ENCODE data around the gene ZNF18. TPM values are rescaled to one million over a fixed set of nuclear protein-coding genes. Genes with fewer than 3 reads are reported as not detected.
"Not testable (repeated sequence)": the region's sequence is repeated elsewhere in the genome, so short reads cannot be mapped to it uniquely, and the experiment has no call there.

Gene ZNF18
- total RNA-seq, 3 donors from 2014 or later (not counting 1 experiment from before 2014, with no cell fraction given): 16.8 to 20.8 (median 17.5) TPM

GRCh38 chr17:11986179-11986941 lies 10.9 kb downstream of the ZNF18 start:
- ATAC-seq: no peak
- peaks cover 38% of the 10 kb centered on the region for H3K36me3 Mint-ChIP-seq
- intact Hi-C loops (cut with micrococcal nuclease): no loop called here
- no peak overlapping the region for H3K4me3 Mint-ChIP-seq
- no peaks in the 10 kb centered on the region for H3K27me3 ChIP-seq (ENCODE audit: control insufficient read depth, insufficient read depth, low read length)
- TF ChIP-seq CTCF (IDR thresholded peaks at IDR 0.05): no peak
- DNase-seq: no peak
- no peaks in the 10 kb centered on the region for H3K9me3 ChIP-seq (ENCODE audit: control insufficient read depth, insufficient read depth, low read length)
- no peak overlapping the region for H3K27ac ChIP-seq (ENCODE audit: low read length)
- peaks cover 11 to 23% of the 10 kb centered on the region in 2 donors for H3K4me1 Mint-ChIP-seq
- H3K27ac Mint-ChIP-seq: no peak overlapping the region
- no peaks in the 10 kb centered on the region for H3K9me3 Mint-ChIP-seq
- H3K36me3 ChIP-seq (ENCODE audit: control insufficient read depth, insufficient read depth, low read length): peaks cover 42% of the 10 kb centered on the region
- no peaks in the 10 kb centered on the region for H3K27me3 Mint-ChIP-seq (ENCODE audit: low read depth in 2 of 2)
- WGBS (ENCODE audit: insufficient coverage): no CpG with 5 or more reads among the region's 4 CpGs
- no peak overlapping the region for H3K4me3 ChIP-seq (ENCODE audit: low read length)
- no peaks in the 10 kb centered on the region for H3K4me1 ChIP-seq (ENCODE audit: control insufficient read depth, insufficient read depth, low read length)

- Mint-ChIP-seq H3K27me3 (ENCODE audit: low read depth in 2 of 2) (no peaks in the 10 kb centered on the region), H3K4me1 (peaks cover 0 to under 1% of the 10 kb centered on the region in 2 donors), H3K27ac (no peak overlapping the region), H3K9me3 (no peaks in the 10 kb centered on the region), H3K4me3 (no peak overlapping the region), H3K36me3 (peaks cover 45% of the 10 kb centered on the region)
- no peak for ATAC-seq
- H3K27ac ChIP-seq (ENCODE audit: low read length): no peak overlapping the region
- no peaks in the 10 kb centered on the region for H3K27me3 ChIP-seq (ENCODE audit: control insufficient read depth, insufficient read depth, low read length)
- H3K4me3 ChIP-seq (ENCODE audit: low read length): no peak overlapping the region
- H3K9me3 ChIP-seq (ENCODE audit: control insufficient read depth, insufficient read depth, low read length): no peaks in the 10 kb centered on the region
- TF ChIP-seq CTCF (IDR thresholded peaks at IDR 0.05): no peak
- H3K36me3 ChIP-seq (ENCODE audit: control insufficient read depth, insufficient read depth, low read length): peaks cover 41% of the 10 kb centered on the region
- DNase-seq: no peak
- no peaks in the 10 kb centered on the region for H3K4me1 ChIP-seq (ENCODE audit: control insufficient read depth, insufficient read depth, low read length)
- WGBS (ENCODE audit: insufficient coverage): 100% methylated on average over 1 of the region's 4 CpGs
- intact Hi-C loops (cut with micrococcal nuclease): no loop called here
Measured at GRCh38 chr17:11981862-11982261, 15.4 kb downstream of the ZNF18 start.

GRCh38 chr17:11980813-11981212 lies 16.5 kb downstream of the ZNF18 start:
- no peaks in the 10 kb centered on the region for H3K9me3 Mint-ChIP-seq
- peaks cover 48% of the 10 kb centered on the region for H3K36me3 Mint-ChIP-seq
- H3K27ac Mint-ChIP-seq: no peak overlapping the region
- Histone ChIP-seq H3K4me3 (ENCODE audit: low read length) (no peak overlapping the region), H3K27me3 (ENCODE audit: control insufficient read depth, insufficient read depth, low read length) (no peaks in the 10 kb centered on the region), H3K9me3 (ENCODE audit: control insufficient read depth, insufficient read depth, low read length) (no peaks in the 10 kb centered on the region), H3K36me3 (ENCODE audit: control insufficient read depth, insufficient read depth, low read length) (peaks cover 41% of the 10 kb centered on the region), H3K4me1 (ENCODE audit: control insufficient read depth, insufficient read depth, low read length) (no peaks in the 10 kb centered on the region), H3K27ac (ENCODE audit: low read length) (no peak overlapping the region)
- no peaks in the 10 kb centered on the region for H3K27me3 Mint-ChIP-seq (ENCODE audit: low read depth in 2 of 2)
- DNase-seq (no peak), ATAC-seq (no peak)
- H3K4me1 Mint-ChIP-seq: peaks cover 0 to 6% of the 10 kb centered on the region in 2 donors
- intact Hi-C loops (cut with micrococcal nuclease): no loop called here
- 77% methylated on average over 2 of the region's 2 CpGs for WGBS (ENCODE audit: insufficient coverage)
- no peak overlapping the region for H3K4me3 Mint-ChIP-seq
- no peak for TF ChIP-seq CTCF (IDR thresholded peaks at IDR 0.05)

GRCh38 chr17:11979795-11980194 lies 17.5 kb downstream of the ZNF18 start:
- no peaks in the 10 kb centered on the region for H3K4me1 ChIP-seq (ENCODE audit: control insufficient read depth, insufficient read depth, low read length)
- H3K9me3 Mint-ChIP-seq: no peaks in the 10 kb centered on the region
- H3K4me3 ChIP-seq (ENCODE audit: low read length): no peak overlapping the region
- H3K36me3 Mint-ChIP-seq: peaks cover 48% of the 10 kb centered on the region
- H3K9me3 ChIP-seq (ENCODE audit: control insufficient read depth, insufficient read depth, low read length): no peaks in the 10 kb centered on the region
- peaks cover 34% of the 10 kb centered on the region for H3K36me3 ChIP-seq (ENCODE audit: control insufficient read depth, insufficient read depth, low read length)
- no peak for TF ChIP-seq CTCF (IDR thresholded peaks at IDR 0.05)
- DNase-seq: no peak
- H3K27me3 ChIP-seq (ENCODE audit: control insufficient read depth, insufficient read depth, low read length): no peaks in the 10 kb centered on the region
- peaks cover 2 to 8% of the 10 kb centered on the region in 2 donors for H3K4me1 Mint-ChIP-seq
- WGBS (ENCODE audit: insufficient coverage): 100% methylated on average over 1 of the region's 3 CpGs
- H3K27ac Mint-ChIP-seq: no peak overlapping the region
- ATAC-seq: no peak
- H3K4me3 Mint-ChIP-seq: no peak overlapping the region
- intact Hi-C loops (cut with micrococcal nuclease): no loop called here
- no peak overlapping the region for H3K27ac ChIP-seq (ENCODE audit: low read length)
- H3K27me3 Mint-ChIP-seq (ENCODE audit: low read depth in 2 of 2): no peaks in the 10 kb centered on the region

- WGBS (ENCODE audit: insufficient coverage): 97% methylated on average over 18 of the region's 19 CpGs
- H3K27ac Mint-ChIP-seq; H3K27me3 Mint-ChIP-seq (ENCODE audit: low read depth in 2 of 2); H3K4me3 ChIP-seq (ENCODE audit: low read length); H3K4me3 Mint-ChIP-seq; H3K27me3 ChIP-seq (ENCODE audit: control insufficient read depth, insufficient read depth, low read length); intact Hi-C loops (cut with micrococcal nuclease); H3K9me3 ChIP-seq (ENCODE audit: control insufficient read depth, insufficient read depth, low read length); H3K9me3 Mint-ChIP-seq; H3K4me1 ChIP-seq (ENCODE audit: control insufficient read depth, insufficient read depth, low read length); ATAC-seq; DNase-seq; H3K36me3 ChIP-seq (ENCODE audit: control insufficient read depth, insufficient read depth, low read length); H3K27ac ChIP-seq (ENCODE audit: low read length): not testable (repeated sequence)
- H3K4me1 Mint-ChIP-seq: peaks cover 9 to 18% of the 10 kb centered on the region in 2 donors
- peaks cover 20% of the 10 kb centered on the region for H3K36me3 Mint-ChIP-seq
Measured at GRCh38 chr17:11972741-11973140, 24.5 kb downstream of the ZNF18 start.

All from natural killer cell (primary cell).